HEK293 (cell line): ENCODE results near the gene DCST2.
A peak's percentile ranks its signal among the peaks of the same experiment; 100 is the strongest.

Experiments
- ATF2 ChIP-seq: fragments of 450-650 bp; formaldehyde crosslinking; IDR thresholded peaks from 2 replicates; pipeline ENCODE4 v1.5.1; 2016; ENCODE audit warnings: missing biosample characterization, missing genetic modification characterization, low read depth
- PATZ1 ChIP-seq: fragments of 450-650 bp; formaldehyde crosslinking; IDR thresholded peaks from 2 replicates; pipeline ENCODE4 v1.5.1; 2016; ENCODE audit warnings: missing biosample characterization, missing genetic modification characterization
- TSHZ1 ChIP-seq: fragments of 450-650 bp; formaldehyde crosslinking; IDR thresholded peaks from 2 replicates; pipeline ENCODE4 v1.5.1; 2016; ENCODE audit warnings: missing biosample characterization, missing genetic modification characterization, borderline replicate concordance
- WT1 ChIP-seq: fragments of 450-650 bp; formaldehyde crosslinking; IDR thresholded peaks from 2 replicates; pipeline ENCODE4 v1.5.1; 2016; ENCODE audit warnings: missing biosample characterization, missing genetic modification characterization
- ZBTB10 ChIP-seq: fragments of 450-650 bp; formaldehyde crosslinking; IDR thresholded peaks from 2 replicates; pipeline ENCODE4 v1.5.1; 2016; ENCODE audit warnings: missing biosample characterization, missing genetic modification characterization
- ZBTB17 ChIP-seq: fragments of 450-650 bp; formaldehyde crosslinking; IDR thresholded peaks from 2 replicates; pipeline ENCODE4 v1.5.1; 2016; ENCODE audit warnings: missing biosample characterization, missing genetic modification characterization
- ZBTB20 ChIP-seq: fragments of 450-650 bp; formaldehyde crosslinking; IDR thresholded peaks from 2 replicates; pipeline ENCODE4 v1.5.1; 2016; ENCODE audit warnings: missing biosample characterization, missing genetic modification characterization
- ZEB2 ChIP-seq: fragments of 450-650 bp; formaldehyde crosslinking; IDR thresholded peaks from 2 replicates; pipeline ENCODE4 v1.5.1; 2016; ENCODE audit warnings: missing biosample characterization, missing genetic modification characterization
- ZFP3 ChIP-seq: fragments of 450-650 bp; formaldehyde crosslinking; IDR thresholded peaks from 2 replicates; pipeline ENCODE4 v1.5.1; 2016; ENCODE audit warnings: low read depth, missing biosample characterization, missing genetic modification characterization
- ZIC2 ChIP-seq: fragments of 450-650 bp; formaldehyde crosslinking; IDR thresholded peaks from 2 replicates; pipeline ENCODE4 v1.5.1; 2016; ENCODE audit warnings: missing biosample characterization, missing genetic modification characterization
- ZNF10 ChIP-seq: fragments of 450-650 bp; formaldehyde crosslinking; IDR thresholded peaks from 2 replicates; pipeline ENCODE4 v1.5.1; 2017; ENCODE audit warnings: missing biosample characterization, missing genetic modification characterization
- ZNF239 ChIP-seq: fragments of 450-650 bp; formaldehyde crosslinking; IDR thresholded peaks from 2 replicates; pipeline ENCODE4 v1.5.1; 2016; ENCODE audit warnings: missing biosample characterization, missing genetic modification characterization
- ZNF266 ChIP-seq: fragments of 450-650 bp; formaldehyde crosslinking; IDR thresholded peaks from 2 replicates; pipeline ENCODE4 v1.5.1; 2016; ENCODE audit warnings: missing biosample characterization, missing genetic modification characterization, low read depth
- ZNF302 ChIP-seq: fragments of 450-650 bp; formaldehyde crosslinking; IDR thresholded peaks from 2 replicates; pipeline ENCODE4 v1.5.1; 2016; ENCODE audit warnings: missing biosample characterization, missing genetic modification characterization, low read depth
- ZNF398 ChIP-seq: fragments of 450-650 bp; formaldehyde crosslinking; IDR thresholded peaks from 2 replicates; pipeline ENCODE4 v1.5.1; 2017; ENCODE audit warnings: missing biosample characterization, missing genetic modification characterization
- ZNF416 ChIP-seq: fragments of 450-650 bp; formaldehyde crosslinking; IDR thresholded peaks from 2 replicates; pipeline ENCODE4 v1.5.1; 2016; ENCODE audit warnings: missing biosample characterization, missing genetic modification characterization
- ZNF548 ChIP-seq: fragments of 450-650 bp; formaldehyde crosslinking; IDR thresholded peaks from 2 replicates; pipeline ENCODE4 v1.5.1; 2016; ENCODE audit warnings: missing biosample characterization, missing genetic modification characterization
- ZNF629 ChIP-seq: fragments of 450-650 bp; formaldehyde crosslinking; IDR thresholded peaks from 2 replicates; pipeline ENCODE4 v1.5.1; 2017; ENCODE audit warnings: missing biosample characterization, missing genetic modification characterization
- ZNF658 ChIP-seq: fragments of 450-650 bp; formaldehyde crosslinking; IDR thresholded peaks from 2 replicates; pipeline ENCODE4; 2016; ENCODE audit warnings: missing biosample characterization, missing genetic modification characterization
- ZNF664 ChIP-seq: fragments of 450-650 bp; formaldehyde crosslinking; IDR thresholded peaks from 2 replicates; pipeline ENCODE4 v1.5.1; 2016; ENCODE audit warnings: missing biosample characterization, missing genetic modification characterization
- ZNF677 ChIP-seq: fragments of 450-650 bp; IDR thresholded peaks from 2 replicates; pipeline ENCODE4 v1.5.0; 2018; ENCODE audit warnings: missing biosample characterization, mild to moderate bottlenecking, missing genetic modification characterization, moderate library complexity
- ZXDB ChIP-seq: fragments of 450-650 bp; formaldehyde crosslinking; IDR thresholded peaks from 2 replicates; pipeline ENCODE4 v1.5.1; 2016; ENCODE audit warnings: missing biosample characterization, missing genetic modification characterization

DCST2 gene

GRCh38 chr1:155004352-155005075 is 29.1 kb downstream of the DCST2 start (continued):
- TF ChIP-seq PATZ1 (tag by site-specific recombination) (peak; percentile 84), ZNF658 (no peak), ZXDB (tag by site-specific recombination) (no peak), ZBTB17 (tag by site-specific recombination) (peak; percentile 23; the same call in 1 of the 2 replicates), ZNF398 (peak; percentile 12; the same call in 1 of the 2 replicates), ZFP3 (tag by site-specific recombination) (no peak), ZNF266 (peak; percentile 23; the same call in 1 of the 2 replicates), ZNF10 (tag by site-specific recombination) (peak; percentile 83; the same call in 1 of the 2 replicates), ZNF677 (tag by site-specific recombination) (no peak), ZNF548 (tag by site-specific recombination) (no peak), ZNF302 (tag by site-specific recombination) (no peak), ZNF664 (tag by site-specific recombination) (no peak), ZNF416 (tag by site-specific recombination) (no peak), ZBTB10 (tag by site-specific recombination) (0 out of 2 replicates have a peak, but pooled peaks have one; percentile 47), ZNF239 (no peak), ZBTB20 (tag by site-specific recombination) (0 out of 2 replicates have a peak, but pooled peaks have one; percentile 34), TSHZ1 (no peak), ZNF629 (tag by site-specific recombination) (no peak), ZEB2 (tag by site-specific recombination) (peak; percentile 48; the same call in 1 of the 2 replicates), WT1 (tag by site-specific recombination) (peak; percentile 40; the same call in 1 of the 2 replicates), ZIC2 (tag by site-specific recombination) (peak; percentile 84), ATF2 (tag by site-specific recombination) (no peak)
